IMR-90 (cell line): ENCODE results near the gene FOXP1. TPM values are rescaled to one million over a fixed set of nuclear protein-coding genes. Genes with fewer than 3 reads are reported as not detected.

ENCODE experiments used
- ATAC-seq: fragments of 200-7000 bp; cut with Tn5 transposase; 2 replicates; pipeline ENCODE4 v1.9.1; 2020; ENCODE audit warnings: low read depth, mild to moderate bottlenecking, moderate library complexity
- BruUV-seq: library from RNA; stranded (reverse); fragments of 400-500 nt; replicated peaks from 2 replicates; lab custom pipeline; 2021; lab: Mats Ljungman, UMichigan
- CTCF ChIA-PET: fragments of 300-600 bp; formaldehyde crosslinking; extraction: SDS; loops from one replicate; lab custom pipeline; 2021; ENCODE audit warnings: antibody characterized with exemption; lab: Yijun Ruan, JAX
- POLR2A ChIA-PET: fragments of 300-600 bp; sonication (Branson Sonifier 250); formaldehyde crosslinking; loops from one replicate; lab custom pipeline; 2022; ENCODE audit warnings: antibody characterized with exemption; ENCODE audit not compliant: unreplicated experiment; lab: Charles Lee
- DNase-seq: peaks from one replicate; pipeline ENCODE4 v3.0.0; 2013
- H2AFZ ChIP-seq: replicated peaks from 2 replicates; pipeline ENCODE3; 2013; ENCODE audit warnings: low read length, mild to moderate bottlenecking; ENCODE audit not compliant: poor library complexity
- H2AK5ac ChIP-seq: 2 replicates; pipeline ENCODE4 v1.6.1; 2013; ENCODE audit warnings: low read depth, low read length, inconsistent platforms
- H2AK9ac ChIP-seq: replicated peaks from 2 replicates; pipeline ENCODE3; 2013; ENCODE audit warnings: mild to moderate bottlenecking, low read depth, low read length, moderate library complexity; ENCODE audit not compliant: poor library complexity
- H2BK120ac ChIP-seq: 2 replicates; pipeline ENCODE4 v1.6.1; 2013; ENCODE audit warnings: low read depth, low read length, inconsistent platforms
- H2BK15ac ChIP-seq: 3 replicates; pipeline ENCODE4 v1.6.1; 2013; ENCODE audit warnings: low read depth, low read length, inconsistent platforms
- H2BK20ac ChIP-seq: 2 replicates; pipeline ENCODE4 v1.6.1; 2013; ENCODE audit warnings: low read depth, mild to moderate bottlenecking, inconsistent platforms, low read length, moderate library complexity
- H2BK5ac ChIP-seq: 2 replicates; pipeline ENCODE4 v1.6.1; 2013; ENCODE audit warnings: mild to moderate bottlenecking, low read depth, low read length, inconsistent platforms; ENCODE audit not compliant: poor library complexity, severe bottlenecking
- H3K14ac ChIP-seq: replicated peaks from 2 replicates; pipeline ENCODE4 v1.6.1; 2013; ENCODE audit warnings: low read depth, low read length, inconsistent platforms
- H3K18ac ChIP-seq: 2 replicates; pipeline ENCODE4 v1.6.1; 2013; ENCODE audit warnings: low read depth, low read length, control low read depth
- H3K23ac ChIP-seq: 2 replicates; pipeline ENCODE4 v1.6.1; 2013; ENCODE audit warnings: low read depth, low read length, inconsistent platforms
- H3K27ac ChIP-seq: 2 replicates; pipeline ENCODE4 v1.5.1; 2013; ENCODE audit warnings: mild to moderate bottlenecking, control low read depth, low read length; ENCODE audit not compliant: insufficient read depth
- H3K27me3 ChIP-seq: 2 replicates; pipeline ENCODE4 v1.6.1; 2013; ENCODE audit warnings: low read length; ENCODE audit not compliant: control insufficient read depth, insufficient read depth
- H3K36me3 ChIP-seq: 2 replicates; pipeline ENCODE4 v1.6.1; 2013; ENCODE audit warnings: low read length, mixed read lengths; ENCODE audit not compliant: control insufficient read depth, insufficient read depth
- H3K4ac ChIP-seq: 2 replicates; pipeline ENCODE4 v1.6.1; 2013; ENCODE audit warnings: low read depth, low read length, inconsistent platforms
- H3K4me1 ChIP-seq: 2 replicates; pipeline ENCODE4 v1.6.1; 2013; ENCODE audit warnings: low read length, mixed read lengths; ENCODE audit not compliant: control insufficient read depth, insufficient read depth
- H3K4me2 ChIP-seq: 2 replicates; pipeline ENCODE4 v1.6.1; 2013; ENCODE audit warnings: low read depth, mild to moderate bottlenecking, control low read depth, low read length, moderate library complexity
- H3K4me3 ChIP-seq: 2 replicates; pipeline ENCODE4 v1.5.1; 2013; ENCODE audit warnings: low read depth, mild to moderate bottlenecking, control low read depth, low read length, moderate library complexity; ENCODE audit not compliant: insufficient read depth
- H3K56ac ChIP-seq: 2 replicates; pipeline ENCODE4 v1.6.1; 2013; ENCODE audit warnings: low read length, inconsistent platforms; ENCODE audit not compliant: insufficient read depth; ENCODE audit errors: extremely low read depth
- H3K79me1 ChIP-seq, 2 experiments: 2 replicates each; pipeline ENCODE4 v1.6.1; 2013; ENCODE audit warnings: low read length in 2 of 2, inconsistent platforms in 1 of 2, low read depth in 1 of 2
- H3K9ac ChIP-seq: 2 replicates; pipeline ENCODE4 v1.6.1; 2013; ENCODE audit warnings: low read depth, low read length, control low read depth
- H3K9me1 ChIP-seq: 2 replicates; pipeline ENCODE4 v1.6.1; 2013; ENCODE audit warnings: low read length, inconsistent platforms; ENCODE audit not compliant: insufficient read depth
- H3K9me3 ChIP-seq: 2 replicates; pipeline ENCODE4 v1.6.1; 2013; ENCODE audit warnings: low read length; ENCODE audit not compliant: control insufficient read depth, insufficient read depth
- H4K20me1 ChIP-seq: 2 replicates; pipeline ENCODE4 v1.6.1; 2013; ENCODE audit warnings: low read length, inconsistent platforms; ENCODE audit not compliant: insufficient read depth
- H4K5ac ChIP-seq: 2 replicates; pipeline ENCODE4 v1.6.1; 2013; ENCODE audit warnings: mild to moderate bottlenecking, low read depth, low read length, control low read depth
- H4K8ac ChIP-seq, 2 experiments: 2 replicates each; pipeline ENCODE4 v1.6.1; 2013; ENCODE audit warnings: low read depth in 2 of 2, low read length in 2 of 2, control low read depth in 1 of 2, inconsistent platforms in 1 of 2
- H4K91ac ChIP-seq: 2 replicates; pipeline ENCODE4 v1.6.1; 2013; ENCODE audit warnings: low read depth, low read length, inconsistent platforms; ENCODE audit not compliant: insufficient read depth
- BHLHE40 ChIP-seq: fragments of 150-350 bp; IDR thresholded peaks from 2 replicates; pipeline ENCODE4 v1.6.1; 2016; ENCODE audit warnings: mild to moderate bottlenecking, low read depth, low read length
- CEBPB ChIP-seq: IDR thresholded peaks from 2 replicates; pipeline ENCODE4 v1.6.1; 2012; ENCODE audit warnings: low read depth, low read length, improper control_type of control experiment
- MAFK ChIP-seq: IDR thresholded peaks from 2 replicates; pipeline ENCODE4 v1.6.1; 2012; ENCODE audit warnings: low read depth, low read length, improper control_type of control experiment
- MAZ ChIP-seq: IDR thresholded peaks from 2 replicates; pipeline ENCODE4 v1.6.1; 2012; ENCODE audit warnings: low read depth, mild to moderate bottlenecking, low read length, improper control_type of control experiment, moderate library complexity, borderline replicate concordance
- MXI1 ChIP-seq: IDR thresholded peaks from 2 replicates; pipeline ENCODE4 v1.6.1; 2012; ENCODE audit warnings: low read depth, mild to moderate bottlenecking, low read length, moderate library complexity, borderline replicate concordance
- NFE2L2 ChIP-seq: fragments of 150-350 bp; IDR thresholded peaks from 2 replicates; pipeline ENCODE4 v1.6.1; 2016; ENCODE audit warnings: low read depth, mild to moderate bottlenecking, low read length
- POLR2A ChIP-seq: IDR thresholded peaks from 2 replicates; pipeline ENCODE4 v1.6.1; 2012; ENCODE audit warnings: mild to moderate bottlenecking, low read depth, low read length
- RAD21 ChIP-seq: IDR thresholded peaks from 2 replicates; pipeline ENCODE4 v1.6.1; 2012; ENCODE audit warnings: low read length, improper control_type of control experiment
- RCOR1 ChIP-seq: IDR thresholded peaks from 2 replicates; pipeline ENCODE4 v1.6.1; 2012; ENCODE audit warnings: mild to moderate bottlenecking, low read length, improper control_type of control experiment; ENCODE audit not compliant: insufficient replicate concordance
- RFX5 ChIP-seq: IDR thresholded peaks from 2 replicates; pipeline ENCODE4 v1.8.0; 2012; ENCODE audit warnings: low read depth, mild to moderate bottlenecking, low read length, moderate library complexity
- WGBS, 2 experiments: methylation state at CpG; one replicate each; pipeline versions ENCODE4 v1.1.5 to v1.1.7; 2013; ENCODE audit warnings: missing lambda C conversion rate in 2 of 2; ENCODE audit not compliant: insufficient read length in 1 of 2; ENCODE audit errors: extremely low coverage in 2 of 2; 5-methylcytosine and 5-hydroxymethylcytosine counted together
- dilution Hi-C: fragments of 300-500 bp; cut with HindIII; formaldehyde crosslinking; loops from one replicate; pipeline ENCODE4 v1.14.3; 2018; ENCODE audit warnings: low sequenced_read_pairs; ENCODE audit not compliant: unreplicated experiment
- in situ Hi-C: fragments of 300-500 bp; cut with MboI; formaldehyde crosslinking; loops from 3 replicates; pipeline ENCODE4 v1.14.3; 2019; ENCODE audit warnings: low sequenced_read_pairs, inconsistent platforms, mixed read lengths
- intact Hi-C: fragments of 100-400 bp; cut with micrococcal nuclease; formaldehyde crosslinking; loops from 2 replicates; pipeline ENCODE4 v1.10.0; 2022
- polyA plus RNA-seq, 3 experiments: library from polyadenylated mRNA; depleted of rRNA; stranded (reverse); fragments of >200 nt; gene quantifications; 2 replicates each; pipeline ENCODE4 v1.2.3, GENCODE V29; 2012; ENCODE audit warnings: low replicate concordance in 1 of 3
- total RNA-seq: library from RNA; depleted of rRNA; stranded (reverse); fragments of >200 nt; gene quantifications from 2 replicates; pipeline ENCODE4 v1.2.3, GENCODE V29; 2012
- TF ChIP-seq, protein P1 (sequence below): conservative IDR thresholded peaks from 2 replicates; pipeline ENCODE4 v1.5.1; 2012; ENCODE audit warnings: mild to moderate bottlenecking, low read depth, low read length, improper control_type of control experiment
- TF ChIP-seq, protein P2 (sequence below): fragments of 150-350 bp; IDR thresholded peaks from 2 replicates; pipeline ENCODE4 v1.6.1; 2016; ENCODE audit warnings: low read depth, mild to moderate bottlenecking, low read length, moderate library complexity, borderline replicate concordance

The FOXP1 gene
- total and polyA plus RNA-seq, 2 of the 4 experiments (the other 2 are of a cell fraction): 37.0 to 132 TPM

DNA sequence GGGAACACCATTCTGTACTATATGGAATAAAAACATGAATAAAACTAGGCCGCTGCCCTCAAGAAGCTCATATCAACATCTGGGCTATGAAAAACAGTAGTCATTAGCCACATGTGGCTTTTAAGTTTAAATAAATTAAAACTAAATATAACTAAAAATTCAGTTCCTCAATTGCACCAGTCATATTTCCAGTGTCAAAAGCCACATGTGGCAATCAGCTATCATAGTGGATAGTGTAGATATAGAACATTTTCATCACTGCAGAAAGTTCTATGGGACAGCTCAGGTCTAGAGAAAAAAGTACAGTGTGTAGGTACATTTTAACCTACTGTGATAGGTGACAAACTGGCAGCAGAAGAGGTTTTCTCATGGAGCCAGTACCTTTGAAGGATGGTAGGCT is 261.4 kb downstream of the FOXP1 start:
- Histone ChIP-seq H3K4ac (no peak overlapping the region), H3K9me1 (no peaks in the 10 kb centered on the region), H4K5ac (no peak overlapping the region), H3K56ac (no peak overlapping the region), H3K23ac (no peak overlapping the region), H4K8ac (no peak overlapping the region), H3K9me3 (no peaks in the 10 kb centered on the region), H4K91ac (no peak overlapping the region), H3K18ac (no peak overlapping the region), H2AK5ac (no peak overlapping the region), H2BK20ac (no peak overlapping the region), H3K27ac (no peak overlapping the region), H3K14ac (no peak overlapping the region), H3K36me3 (no peaks in the 10 kb centered on the region), H3K9ac (no peak overlapping the region), H3K4me3 (no peak overlapping the region), H3K4me2 (no peak overlapping the region), H2BK15ac (no peak overlapping the region), H3K79me1 (peaks cover 11 to 13% of the 10 kb centered on the region in 2 experiments; a peak in 3 of 4 replicates), H2AFZ (no peak overlapping the region), H4K20me1 (no peaks in the 10 kb centered on the region), H2AK9ac (no peak overlapping the region), H3K4me1 (peaks cover 8% of the 10 kb centered on the region), H2BK120ac (no peak overlapping the region), H3K27me3 (no peaks in the 10 kb centered on the region), H2BK5ac (no peak overlapping the region)
- intact Hi-C loops: no loop called here
- dilution Hi-C loops: no loop called here
- in situ Hi-C loops: loop anchor here (25.0 kb wide), 1 partner anchor 610 kb away; no protein-coding TSS in a partner anchor
- POLR2A ChIA-PET: no interaction called here
- no CpG with 5 or more reads among the region's 1 CpG for WGBS, 2 experiments
- ATAC-seq: no peak
- DNase-seq: no peak
- CTCF ChIA-PET: interaction anchor here (0.6 to 0.7 kb wide), 2 partner anchors 99 to 772 kb away, joined by 4 read pairs; no protein-coding TSS in a partner anchor
- TF ChIP-seq, protein P1, sequence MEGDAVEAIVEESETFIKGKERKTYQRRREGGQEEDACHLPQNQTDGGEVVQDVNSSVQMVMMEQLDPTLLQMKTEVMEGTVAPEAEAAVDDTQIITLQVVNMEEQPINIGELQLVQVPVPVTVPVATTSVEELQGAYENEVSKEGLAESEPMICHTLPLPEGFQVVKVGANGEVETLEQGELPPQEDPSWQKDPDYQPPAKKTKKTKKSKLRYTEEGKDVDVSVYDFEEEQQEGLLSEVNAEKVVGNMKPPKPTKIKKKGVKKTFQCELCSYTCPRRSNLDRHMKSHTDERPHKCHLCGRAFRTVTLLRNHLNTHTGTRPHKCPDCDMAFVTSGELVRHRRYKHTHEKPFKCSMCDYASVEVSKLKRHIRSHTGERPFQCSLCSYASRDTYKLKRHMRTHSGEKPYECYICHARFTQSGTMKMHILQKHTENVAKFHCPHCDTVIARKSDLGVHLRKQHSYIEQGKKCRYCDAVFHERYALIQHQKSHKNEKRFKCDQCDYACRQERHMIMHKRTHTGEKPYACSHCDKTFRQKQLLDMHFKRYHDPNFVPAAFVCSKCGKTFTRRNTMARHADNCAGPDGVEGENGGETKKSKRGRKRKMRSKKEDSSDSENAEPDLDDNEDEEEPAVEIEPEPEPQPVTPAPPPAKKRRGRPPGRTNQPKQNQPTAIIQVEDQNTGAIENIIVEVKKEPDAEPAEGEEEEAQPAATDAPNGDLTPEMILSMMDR: no peak
- TF ChIP-seq MXI1 (no peak), CEBPB (no peak), MAFK (no peak), MAZ (no peak), BHLHE40 (no peak), RFX5 (no peak), RAD21 (no peak), RCOR1 (no peak), POLR2A (no peak), NFE2L2 (no peak)
- TF ChIP-seq, protein P2, sequence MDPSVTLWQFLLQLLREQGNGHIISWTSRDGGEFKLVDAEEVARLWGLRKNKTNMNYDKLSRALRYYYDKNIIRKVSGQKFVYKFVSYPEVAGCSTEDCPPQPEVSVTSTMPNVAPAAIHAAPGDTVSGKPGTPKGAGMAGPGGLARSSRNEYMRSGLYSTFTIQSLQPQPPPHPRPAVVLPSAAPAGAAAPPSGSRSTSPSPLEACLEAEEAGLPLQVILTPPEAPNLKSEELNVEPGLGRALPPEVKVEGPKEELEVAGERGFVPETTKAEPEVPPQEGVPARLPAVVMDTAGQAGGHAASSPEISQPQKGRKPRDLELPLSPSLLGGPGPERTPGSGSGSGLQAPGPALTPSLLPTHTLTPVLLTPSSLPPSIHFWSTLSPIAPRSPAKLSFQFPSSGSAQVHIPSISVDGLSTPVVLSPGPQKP: no peak
- BruUV-seq: no TSS peak
